Gastrocnemius medialis (tissue), 4 donors: ENCODE data around the gene USP32. TPM values are rescaled to one million over a fixed set of nuclear protein-coding genes. Genes with fewer than 3 reads are reported as not detected.

Experiments used
- ATAC-seq, 2 donors: fragments of 150-250 bp; one replicate each; pipeline ENCODE4 v1.9.1; 2016
- DNase-seq, 2 donors: peaks; one replicate each; pipeline ENCODE4 v3.0.0-alpha.2; 2019
- H3K27ac ChIP-seq, 4 donors: fragments of 200-600 bp; sonication (generic); 1 replicate in 1 of 4; 2 replicates in 3 of 4; pipeline ENCODE4 v1.5.1; 2016 to 2018; ENCODE audit warnings: mild to moderate bottlenecking in 2 of 4, moderate library complexity in 1 of 4
- H3K27me3 ChIP-seq, 3 donors: fragments of 200-600 bp; sonication (generic) in 2 of 3; 1 replicate in 1 of 3; 2 replicates in 2 of 3; pipeline versions ENCODE4 v1.5.1 to v1.6.0; 2016 to 2019; ENCODE audit warnings: mild to moderate bottlenecking in 1 of 3, moderate library complexity in 1 of 3
- H3K36me3 ChIP-seq, 2 donors: fragments of 200-600 bp; sonication (generic) in 1 of 2; one replicate each; pipeline ENCODE4 v1.5.1; 2017 to 2018
- H3K4me1 ChIP-seq, 2 donors: fragments of 200-600 bp; sonication (generic) in 1 of 2; one replicate each; pipeline ENCODE4 v1.5.1; 2016 to 2017; ENCODE audit warnings: mild to moderate bottlenecking in 2 of 2
- H3K4me3 ChIP-seq, 4 donors: fragments of 200-600 bp; sonication (generic) in 3 of 4; 1 replicate in 1 of 4; 2 replicates in 3 of 4; pipeline ENCODE4 v1.5.1; 2016 to 2019; ENCODE audit warnings: mild to moderate bottlenecking in 2 of 4
- H3K9me3 ChIP-seq, 3 donors: fragments of 200-600 bp; sonication (generic) in 2 of 3; 1 replicate in 1 of 3; 2 replicates in 2 of 3; pipeline ENCODE4 v1.5.1; 2016 to 2019
- CTCF ChIP-seq, 5 experiments: fragments of 450-650 bp in 3 of 5; fragments of 200-600 bp in 2 of 5; sonication (generic) in 2 of 5; IDR thresholded peaks in 4 of 5; conservative IDR thresholded peaks in 1 of 5; 1 replicate in 4 of 5; 2 replicates in 1 of 5; pipeline ENCODE4 v1.5.1; 2016 to 2019; ENCODE audit warnings: antibody characterized with exemption in 5 of 5, mild to moderate bottlenecking in 3 of 5, moderate library complexity in 3 of 5
- POLR2A ChIP-seq, 2 donors: fragments of 450-650 bp; IDR thresholded peaks; one replicate each; pipeline ENCODE4 v1.6.1; 2017; ENCODE audit warnings: antibody characterized with exemption in 2 of 2, mild to moderate bottlenecking in 2 of 2, moderate library complexity in 2 of 2
- in situ Hi-C, 4 donors: fragments of 200-750 bp; cut with MboI; loops; one replicate each; pipeline versions ENCODE4 v1.15.0 to v1.8.0; 2017; ENCODE audit warnings: low sequenced_read_pairs in 4 of 4
- intact Hi-C: fragments of 100-400 bp; cut with DNase I; formaldehyde crosslinking; loops from one replicate; pipeline ENCODE4 v1.15.1; 2023; ENCODE audit warnings: low total_unique reads
- total RNA-seq, 4 donors: library from RNA; depleted of rRNA; stranded (reverse); fragments of >200 nt; gene quantifications; one replicate each; pipeline versions ENCODE4 v1.1.0 to v1.2.3, GENCODE V29; 2016

Gene USP32
- total RNA-seq, 4 donors from 2014 or later, result 44.4 to 83.2 (median 52.5) TPM

GRCh38 chr17:60280673-60281072 lies 111.3 kb downstream of the USP32 start:
- intact Hi-C loops, result no loop called here
- TF ChIP-seq CTCF (IDR thresholded peaks at IDR 0.05 in 4 of 5, conservative IDR thresholded peaks at IDR 0.05 in 1 of 5), result no peak
- TF ChIP-seq POLR2A (IDR thresholded peaks at IDR 0.05), result no peak
- Histone ChIP-seq H3K4me3 (no peak overlapping the region), H3K9me3 (no peaks in the 10 kb centered on the region), H3K4me1 (no peaks in the 10 kb centered on the region), H3K27ac (no peak overlapping the region), H3K27me3 (no peaks in the 10 kb centered on the region), H3K36me3 (no peaks in the 10 kb centered on the region)
- ATAC-seq, result no peak
- in situ Hi-C loops, result no loop called here
- DNase-seq, result no peak

- Histone ChIP-seq H3K4me1 (no peaks in the 10 kb centered on the region), H3K27ac (no peak overlapping the region), H3K4me3 (no peak overlapping the region), H3K9me3 (no peaks in the 10 kb centered on the region), H3K27me3 (no peaks in the 10 kb centered on the region), H3K36me3 (no peaks in the 10 kb centered on the region)
- intact Hi-C loops (no loop called here), in situ Hi-C loops (no loop called here)
- DNase-seq (no peak), ATAC-seq (no peak)
- TF ChIP-seq POLR2A (IDR thresholded peaks at IDR 0.05) (no peak), CTCF (IDR thresholded peaks at IDR 0.05 in 4 of 5, conservative IDR thresholded peaks at IDR 0.05 in 1 of 5) (no peak)
Measured at GRCh38 chr17:60278237-60278636, 113.7 kb downstream of the USP32 start.

- H3K4me1 ChIP-seq, result no peaks in the 10 kb centered on the region
- intact Hi-C loops, result no loop called here
- TF ChIP-seq CTCF (IDR thresholded peaks at IDR 0.05 in 4 of 5, conservative IDR thresholded peaks at IDR 0.05 in 1 of 5), result no peak
- TF ChIP-seq POLR2A (IDR thresholded peaks at IDR 0.05), result no peak
- ATAC-seq, result no peak
- no peaks in the 10 kb centered on the region for H3K36me3 ChIP-seq
- no peak for DNase-seq
- no peak overlapping the region for H3K27ac ChIP-seq
- in situ Hi-C loops, result no loop called here
- no peak overlapping the region for H3K4me3 ChIP-seq
- no peaks in the 10 kb centered on the region for H3K9me3 ChIP-seq
- no peaks in the 10 kb centered on the region for H3K27me3 ChIP-seq
Measured at GRCh38 chr17:60277258-60277657, 114.7 kb downstream of the USP32 start.

GRCh38 chr17:60269417-60269816 lies 122.5 kb downstream of the USP32 start:
- intact Hi-C loops, result no loop called here
- peaks cover 0 to 25% of the 10 kb centered on the region in 2 donors for H3K36me3 ChIP-seq

More at GRCh38 chr17:60269417-60269816, 122.5 kb downstream of the USP32 start:
- H3K4me3 ChIP-seq, result no peak overlapping the region
- TF ChIP-seq CTCF (IDR thresholded peaks at IDR 0.05 in 4 of 5, conservative IDR thresholded peaks at IDR 0.05 in 1 of 5) (no peak), POLR2A (IDR thresholded peaks at IDR 0.05) (no peak)
- no peaks in the 10 kb centered on the region for H3K27me3 ChIP-seq
- no peak for ATAC-seq
- in situ Hi-C loops, result loop anchor here in 1 of 4 donors (25.0 kb wide), 1 partner anchor 107 kb away; no protein-coding TSS in a partner anchor
- DNase-seq, result no peak
- no peaks in the 10 kb centered on the region for H3K9me3 ChIP-seq
- H3K27ac ChIP-seq, result no peak overlapping the region
- no peaks in the 10 kb centered on the region for H3K4me1 ChIP-seq
